ENCODE measurements around the gene FAIM2. TPM values are rescaled to one million over a fixed set of nuclear protein-coding genes. Genes with fewer than 3 reads are reported as not detected.

The FAIM2 gene
- total RNA-seq, 2 experiments from 2014 or later: not detected

- no peaks in the 10 kb centered on the region for H3K36me3 Mint-ChIP-seq (ENCODE audit: low read depth)
These were observed 45.5 kb upstream of the FAIM2 start for GRCh38 chr12:49948866-49949845.

GRCh38 chr12:49947593-49948226 lies 44.0 kb upstream of the FAIM2 start:
- intact Hi-C loops (cut with DNase I, micrococcal nuclease): no loop called here
- POLR2A ChIA-PET: no interaction called here

More at GRCh38 chr12:49948866-49949845, 45.5 kb upstream of the FAIM2 start:
- ChIA-PET CTCF (interaction anchor here (1.8 kb wide), 1 partner anchor 18 kb away, joined by 5 read pairs; no protein-coding TSS in a partner anchor), POLR2A (no interaction called here)
- DNase-seq: peak in 1 of 14 experiments; percentile 4
- no peak for ATAC-seq (ENCODE audit: poor library complexity)
- no peak overlapping the region for H3K27ac Mint-ChIP-seq
- H3K9me3 Mint-ChIP-seq: no peaks in the 10 kb centered on the region
- no peak overlapping the region for H3K27ac ChIP-seq (ENCODE audit: low read depth in 1 of 2, low read length in 2 of 2)
- H3K4me3 Mint-ChIP-seq: no peak overlapping the region
- no peak for TF ChIP-seq CTCF (IDR thresholded peaks at IDR 0.05)
- peaks cover 29% of the 10 kb centered on the region for H3K27me3 Mint-ChIP-seq
- H3K27me3 ChIP-seq (ENCODE audit: control insufficient read depth in 1 of 2, insufficient read depth in 2 of 2, low read length in 2 of 2): peaks cover 3 to 14% of the 10 kb centered on the region in 2 experiments
- peaks cover 22% of the 10 kb centered on the region for H3K4me1 Mint-ChIP-seq (ENCODE audit: low read depth)
- H3K4me3 ChIP-seq (ENCODE audit: low read length): no peak overlapping the region
- no peaks in the 10 kb centered on the region for H3K9me3 ChIP-seq (ENCODE audit: control insufficient read depth in 1 of 2, insufficient read depth in 1 of 2, low read length in 2 of 2)
- no peaks in the 10 kb centered on the region for H3K36me3 ChIP-seq (ENCODE audit: insufficient read depth, low read length)
- H3K4me1 ChIP-seq (ENCODE audit: insufficient read depth, low read length): peaks cover 16% of the 10 kb centered on the region
- intact Hi-C loops (cut with DNase I, micrococcal nuclease): no loop called here

More at GRCh38 chr12:49947593-49948226, 44.0 kb upstream of the FAIM2 start:
- H3K4me3 ChIP-seq (ENCODE audit: low read length): no peak overlapping the region
- ATAC-seq (ENCODE audit: poor library complexity) (no peak), DNase-seq (no peak)
- peaks cover 26% of the 10 kb centered on the region for H3K4me1 Mint-ChIP-seq (ENCODE audit: low read depth)
- no peak overlapping the region for H3K27ac Mint-ChIP-seq
- no peaks in the 10 kb centered on the region for H3K9me3 Mint-ChIP-seq
- H3K27ac ChIP-seq (ENCODE audit: low read depth in 1 of 2, low read length in 2 of 2): no peak overlapping the region
- peaks cover 30% of the 10 kb centered on the region for H3K4me1 ChIP-seq (ENCODE audit: insufficient read depth, low read length)
- H3K4me3 Mint-ChIP-seq: no peak overlapping the region
- no peak for TF ChIP-seq CTCF (IDR thresholded peaks at IDR 0.05)
- peaks cover 15% of the 10 kb centered on the region for H3K27me3 Mint-ChIP-seq
- H3K9me3 ChIP-seq (ENCODE audit: control insufficient read depth in 1 of 2, insufficient read depth in 1 of 2, low read length in 2 of 2): no peaks in the 10 kb centered on the region
- H3K36me3 ChIP-seq (ENCODE audit: insufficient read depth, low read length): no peaks in the 10 kb centered on the region
- no peaks in the 10 kb centered on the region for H3K27me3 ChIP-seq (ENCODE audit: control insufficient read depth in 1 of 2, insufficient read depth in 2 of 2, low read length in 2 of 2)
- CTCF ChIA-PET: interaction anchor here (1.8 kb wide), 1 partner anchor 19 kb away, joined by 5 read pairs; no protein-coding TSS in a partner anchor
- H3K36me3 Mint-ChIP-seq (ENCODE audit: low read depth): no peaks in the 10 kb centered on the region
